Suprapubic skin (tissue), 4 donors: ENCODE measurements around the gene MBNL2. TPM values are rescaled to one million over a fixed set of nuclear protein-coding genes. Genes with fewer than 3 reads are reported as not detected.

ENCODE experiments used
- DNase-seq, 2 donors: peaks; one replicate each; pipeline ENCODE4 v3.0.0-alpha.2; 2019; ENCODE audit warnings: low spot score in 2 of 2
- H3K27ac ChIP-seq: fragments of 200-600 bp; sonication (generic); one replicate; pipeline ENCODE4 v1.5.1; 2019
- H3K27me3 ChIP-seq: fragments of 200-600 bp; sonication (generic); one replicate; pipeline ENCODE4 v1.5.1; 2019
- H3K36me3 ChIP-seq: fragments of 200-600 bp; sonication (generic); one replicate; pipeline ENCODE4 v1.5.1; 2019
- H3K4me1 ChIP-seq: fragments of 200-600 bp; sonication (generic); one replicate; pipeline ENCODE4 v1.5.1; 2019
- H3K4me3 ChIP-seq: fragments of 200-600 bp; sonication (generic); one replicate; pipeline ENCODE4 v1.5.1; 2019; ENCODE audit warnings: mild to moderate bottlenecking
- H3K9me3 ChIP-seq: fragments of 200-600 bp; sonication (generic); one replicate; pipeline ENCODE4 v1.5.1; 2019
- CTCF ChIP-seq, 2 donors: fragments of 200-600 bp in 1 of 2; fragments of 450-650 bp in 1 of 2; sonication (generic) in 1 of 2; IDR thresholded peaks; one replicate each; pipeline ENCODE4 v1.5.1; 2016 to 2019; ENCODE audit warnings: antibody characterized with exemption in 2 of 2, mild to moderate bottlenecking in 1 of 2, moderate library complexity in 1 of 2
- EP300 ChIP-seq: sonication (generic); formaldehyde crosslinking; IDR thresholded peaks from one replicate; pipeline ENCODE4 v1.6.1; 2017; ENCODE audit warnings: antibody characterized with exemption
- POLR2A ChIP-seq, 2 donors: fragments of 450-650 bp; IDR thresholded peaks; one replicate each; pipeline ENCODE4 v1.6.1; 2017; ENCODE audit warnings: antibody characterized with exemption in 2 of 2, mild to moderate bottlenecking in 2 of 2, moderate library complexity in 2 of 2
- POLR2AphosphoS5 ChIP-seq, 3 donors: sonication (generic); formaldehyde crosslinking; IDR thresholded peaks; one replicate each; pipeline ENCODE4 v1.6.1; 2017; ENCODE audit warnings: antibody characterized with exemption in 3 of 3
- WGBS: methylation state at CpG from one replicate; pipeline ENCODE4 v1.1.5; 2018; 5-methylcytosine and 5-hydroxymethylcytosine counted together
- total RNA-seq, 4 donors: library from RNA; depleted of rRNA; stranded (reverse); fragments of >200 nt; gene quantifications; one replicate each; pipeline ENCODE4 v1.1.0, GENCODE V29; 2016

The MBNL2 gene
- total RNA-seq, 4 donors from 2014 or later = 64.2 to 92.4 (median 73.4) TPM

- H3K4me1 ChIP-seq = peaks cover 9% of the 10 kb centered on the region
- WGBS = 74% methylated on average over 8 of the region's 8 CpGs
- no peaks in the 10 kb centered on the region for H3K9me3 ChIP-seq
- no peak overlapping the region for H3K27ac ChIP-seq
- no peaks in the 10 kb centered on the region for H3K27me3 ChIP-seq
- no peak for TF ChIP-seq POLR2AphosphoS5 (IDR thresholded peaks at IDR 0.05)
- no peak for TF ChIP-seq EP300
- no peak for TF ChIP-seq POLR2A (IDR thresholded peaks at IDR 0.05)
- TF ChIP-seq CTCF (IDR thresholded peaks at IDR 0.05) = no peak
- H3K36me3 ChIP-seq = no peaks in the 10 kb centered on the region
- H3K4me3 ChIP-seq = no peak overlapping the region
- no peak for DNase-seq
Measured at GRCh38 chr13:97422118-97423054, 200.3 kb downstream of the MBNL2 start.

- peaks cover 9% of the 10 kb centered on the region for H3K4me1 ChIP-seq
- WGBS = 61% methylated on average over 8 of the region's 8 CpGs
- DNase-seq = no peak
- H3K36me3 ChIP-seq = no peaks in the 10 kb centered on the region
- H3K9me3 ChIP-seq = no peaks in the 10 kb centered on the region
- TF ChIP-seq POLR2A (IDR thresholded peaks at IDR 0.05) (no peak), CTCF (IDR thresholded peaks at IDR 0.05) (no peak), EP300 (no peak), POLR2AphosphoS5 (IDR thresholded peaks at IDR 0.05) (no peak)
- H3K27me3 ChIP-seq = no peaks in the 10 kb centered on the region
- no peak overlapping the region for H3K4me3 ChIP-seq
- no peak overlapping the region for H3K27ac ChIP-seq
Measured at GRCh38 chr13:97423300-97424045, 201.3 kb downstream of the MBNL2 start.

GRCh38 chr13:97425590-97425989 lies 203.5 kb downstream of the MBNL2 start:
- no peak overlapping the region for H3K27ac ChIP-seq
- H3K9me3 ChIP-seq = no peaks in the 10 kb centered on the region
- 86% methylated on average over 2 of the region's 2 CpGs for WGBS
- DNase-seq = no peak
- H3K4me3 ChIP-seq = no peak overlapping the region
- H3K4me1 ChIP-seq = peaks cover 9% of the 10 kb centered on the region
- H3K27me3 ChIP-seq = no peaks in the 10 kb centered on the region
- no peak for TF ChIP-seq EP300
- no peak for TF ChIP-seq CTCF (IDR thresholded peaks at IDR 0.05)
- no peak for TF ChIP-seq POLR2A (IDR thresholded peaks at IDR 0.05)
- TF ChIP-seq POLR2AphosphoS5 (IDR thresholded peaks at IDR 0.05) = no peak
- no peaks in the 10 kb centered on the region for H3K36me3 ChIP-seq

- H3K27ac ChIP-seq = no peak overlapping the region
- H3K4me3 ChIP-seq = no peak overlapping the region
- H3K9me3 ChIP-seq = no peaks in the 10 kb centered on the region
- no peaks in the 10 kb centered on the region for H3K36me3 ChIP-seq
- peaks cover 9% of the 10 kb centered on the region for H3K4me1 ChIP-seq
- no peak for DNase-seq
- TF ChIP-seq EP300 = no peak
- no peak for TF ChIP-seq CTCF (IDR thresholded peaks at IDR 0.05)
- TF ChIP-seq POLR2A (IDR thresholded peaks at IDR 0.05) = no peak
- no peak for TF ChIP-seq POLR2AphosphoS5 (IDR thresholded peaks at IDR 0.05)
- WGBS = 92% methylated on average over 3 of the region's 3 CpGs
- no peaks in the 10 kb centered on the region for H3K27me3 ChIP-seq
Measured at GRCh38 chr13:97426695-97427094, 204.6 kb downstream of the MBNL2 start.

- Histone ChIP-seq H3K36me3 (no peaks in the 10 kb centered on the region), H3K4me3 (no peak overlapping the region), H3K9me3 (no peaks in the 10 kb centered on the region), H3K27ac (no peak overlapping the region), H3K4me1 (peaks cover 6% of the 10 kb centered on the region), H3K27me3 (no peaks in the 10 kb centered on the region)
- 73% methylated on average over 6 of the region's 6 CpGs for WGBS
- TF ChIP-seq POLR2A (IDR thresholded peaks at IDR 0.05) = no peak
- no peak for TF ChIP-seq POLR2AphosphoS5 (IDR thresholded peaks at IDR 0.05)
- no peak for TF ChIP-seq EP300
- TF ChIP-seq CTCF (IDR thresholded peaks at IDR 0.05) = no peak
- no peak for DNase-seq
Measured at GRCh38 chr13:97429681-97430081, 207.5 kb downstream of the MBNL2 start.
